Activated naive CD8-positive, alpha-beta T cell treated with anti-CD3 and anti-CD28 coated beads, Interleukin-2, amount 50 U/mL, for 24 hours (primary cell): Measurements from ENCODE around the gene PTPA.
"Not testable (repeated sequence)": the region's sequence is repeated elsewhere in the genome, so short reads cannot be mapped to it uniquely, and the experiment has no call there.

Source experiments
- ATAC-seq: fragments of 150-1000 bp; cut with Tn5 transposase; one replicate; pipeline ENCODE4 v1.10.0; 2021
- DNase-seq: peaks from one replicate; pipeline ENCODE4 v3.0.0; 2021
- H3K27ac Mint-ChIP-seq: one replicate; pipeline ENCODE4 v1.8.0; 2021; ENCODE audit warnings: mild to moderate bottlenecking, mixed read lengths
- H3K27me3 Mint-ChIP-seq: one replicate; pipeline ENCODE4 v1.8.0; 2021; ENCODE audit warnings: mixed read lengths
- H3K36me3 Mint-ChIP-seq: one replicate; pipeline ENCODE4 v1.8.0; 2021; ENCODE audit warnings: low read depth, mixed read lengths
- H3K4me1 Mint-ChIP-seq: one replicate; pipeline ENCODE4 v1.8.0; 2021; ENCODE audit warnings: mixed read lengths
- H3K4me3 Mint-ChIP-seq: one replicate; pipeline ENCODE4 v1.8.0; 2021; ENCODE audit warnings: mild to moderate bottlenecking, moderate library complexity, mixed read lengths
- H3K9me3 Mint-ChIP-seq: one replicate; pipeline ENCODE4 v1.8.0; 2021; ENCODE audit warnings: mixed read lengths

PTPA gene

DNA sequence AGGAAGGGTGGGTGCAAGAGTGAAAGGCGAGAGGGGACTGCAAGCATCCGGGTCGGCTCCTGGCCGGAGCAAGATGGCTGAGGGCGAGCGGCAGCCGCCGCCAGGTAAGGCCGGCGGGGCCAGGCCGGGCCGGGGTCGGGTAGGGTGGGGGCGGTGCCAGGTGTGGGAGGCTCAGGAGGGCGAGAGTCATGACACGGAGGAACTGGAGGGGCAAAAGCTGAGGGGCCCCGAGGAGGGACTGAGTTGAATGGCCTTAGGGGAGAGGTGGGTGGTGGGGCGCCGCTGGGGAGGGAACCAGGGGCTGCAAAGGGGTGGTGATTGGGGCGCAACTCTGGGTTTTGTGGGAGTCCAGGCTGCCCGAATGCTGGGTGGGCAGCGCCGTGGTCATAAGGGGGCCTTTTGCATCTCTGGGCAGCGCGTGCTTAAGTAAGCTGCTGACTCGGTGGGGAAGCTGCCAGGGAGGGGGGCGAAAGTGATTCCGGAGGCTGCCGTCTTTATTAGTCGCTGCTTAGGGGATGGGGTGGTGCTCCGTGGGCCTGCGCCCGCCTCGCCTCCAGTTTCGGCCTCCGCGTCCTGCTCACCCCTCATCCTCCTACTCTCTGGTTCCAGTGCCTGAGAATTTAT, 425 bp downstream of the PTPA start:
- DNase-seq, result peak; percentile 44
- no peaks in the 10 kb centered on the region for H3K27me3 Mint-ChIP-seq
- peak overlapping the region; percentile 89 for H3K4me3 Mint-ChIP-seq
- H3K4me1 Mint-ChIP-seq, result peaks cover 38% of the 10 kb centered on the region
- H3K27ac Mint-ChIP-seq, result peak overlapping the region; percentile 93
- no peaks in the 10 kb centered on the region for H3K9me3 Mint-ChIP-seq
- ATAC-seq, result no peak
- no peaks in the 10 kb centered on the region for H3K36me3 Mint-ChIP-seq

DNA sequence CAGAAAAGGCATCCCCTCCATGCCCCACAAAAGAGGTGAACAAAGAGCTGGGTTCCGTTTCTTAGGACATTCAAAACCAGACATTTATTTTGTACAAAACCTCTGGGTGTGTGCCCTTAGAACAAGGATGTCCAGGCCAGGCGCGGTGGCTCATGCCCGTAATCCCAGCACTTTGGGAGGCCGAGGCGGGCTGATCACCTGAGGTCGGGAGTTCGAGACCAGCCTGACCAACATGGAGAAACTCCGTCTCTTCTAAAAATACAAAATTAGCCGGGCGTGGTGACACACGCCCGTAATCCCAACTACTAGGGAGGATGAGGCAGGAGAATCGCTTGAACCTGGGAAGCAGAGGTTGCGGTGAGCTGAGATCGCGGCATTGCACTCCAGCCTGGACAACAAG, 1.3 kb downstream of the PTPA start:
- Mint-ChIP-seq H3K4me1 (peaks cover 38% of the 10 kb centered on the region), H3K4me3 (peak overlapping the region; percentile 89), H3K27ac (peak overlapping the region; percentile 93)
- H3K9me3 Mint-ChIP-seq, ATAC-seq, H3K36me3 Mint-ChIP-seq, H3K27me3 Mint-ChIP-seq, DNase-seq: not testable (repeated sequence)

DNA sequence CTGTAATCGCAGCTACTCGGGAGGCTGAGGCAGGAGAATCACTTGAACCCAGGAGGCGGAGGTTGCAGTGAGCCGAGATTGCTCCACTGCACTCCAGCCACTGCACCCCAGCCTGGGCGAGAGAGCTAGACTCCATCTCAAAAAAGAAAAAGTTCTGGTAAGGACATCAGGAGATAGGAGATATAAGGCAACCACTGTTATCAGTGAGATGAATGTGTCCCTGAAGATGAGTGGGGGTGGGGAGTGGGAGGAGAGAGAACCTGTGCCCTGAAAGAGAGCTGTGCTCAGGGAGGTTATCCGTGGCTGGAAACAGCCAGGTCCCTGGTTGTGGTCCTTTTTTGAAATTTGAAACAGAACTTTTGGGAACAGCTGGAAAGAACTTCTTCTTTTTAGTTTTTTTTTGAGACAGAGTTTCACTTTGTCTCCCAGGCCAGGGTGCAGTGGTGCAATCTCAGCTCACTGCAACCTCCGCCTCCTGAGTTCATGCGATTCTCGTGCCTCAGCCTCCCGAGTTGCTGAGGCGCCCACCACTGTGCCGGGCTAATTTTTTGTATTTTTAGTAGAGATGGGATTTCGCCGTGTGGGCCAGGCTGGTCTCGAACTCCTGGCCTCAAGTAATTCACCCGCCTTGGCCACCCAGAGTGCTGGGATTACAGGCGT, 2.6 kb downstream of the PTPA start:
- Mint-ChIP-seq H3K27me3 (no peaks in the 10 kb centered on the region), H3K4me1 (peaks cover 38% of the 10 kb centered on the region), H3K4me3 (no peak overlapping the region), H3K36me3 (no peaks in the 10 kb centered on the region), H3K9me3 (no peaks in the 10 kb centered on the region), H3K27ac (no peak overlapping the region)
- ATAC-seq (no peak), DNase-seq (no peak)

DNA sequence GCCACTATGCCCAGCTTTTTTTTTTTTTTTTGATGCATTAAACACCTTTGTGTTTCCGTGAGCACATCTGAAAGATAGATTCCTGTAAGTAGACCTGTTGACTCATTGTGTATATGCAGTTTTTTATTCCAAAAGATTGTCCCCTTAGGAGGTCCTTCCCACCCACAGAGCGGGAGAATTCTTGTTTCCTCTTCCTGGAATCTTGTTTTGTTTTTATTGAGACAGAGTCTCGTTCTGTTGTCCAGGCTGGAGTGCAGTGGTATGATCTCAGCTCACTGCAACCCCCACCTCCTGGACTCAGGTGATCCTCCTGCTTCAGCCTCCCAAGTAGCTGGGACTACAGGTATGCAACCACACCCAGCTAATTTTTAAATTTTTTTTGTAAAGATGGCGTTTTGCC, 7.6 kb downstream of the PTPA start:
- Mint-ChIP-seq H3K36me3 (peaks cover 9% of the 10 kb centered on the region), H3K4me3 (no peak overlapping the region)
- no peak for DNase-seq

DNA sequence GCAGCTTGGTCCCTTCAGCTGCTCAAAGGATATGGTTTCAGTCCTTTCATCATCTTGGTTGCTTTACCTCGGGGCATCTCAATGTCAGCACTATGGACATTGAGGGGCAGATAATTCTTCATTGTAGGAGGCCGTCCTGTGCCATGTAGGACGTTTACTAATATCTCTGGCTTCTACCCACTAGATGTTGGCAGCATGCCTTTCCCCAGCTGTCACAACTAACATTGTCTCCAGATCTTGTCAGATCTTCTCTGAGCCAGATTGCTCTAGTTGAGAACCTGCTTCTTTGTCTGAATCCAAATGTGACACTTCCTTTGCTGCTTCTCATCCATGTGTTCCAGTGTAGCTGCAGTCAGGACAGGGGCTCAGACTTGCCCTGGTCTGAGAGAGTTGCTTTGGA, 10.3 kb downstream of the PTPA start:
- H3K27me3 Mint-ChIP-seq, result no peaks in the 10 kb centered on the region
- no peaks in the 10 kb centered on the region for H3K4me1 Mint-ChIP-seq
- no peaks in the 10 kb centered on the region for H3K9me3 Mint-ChIP-seq
- no peak overlapping the region for H3K4me3 Mint-ChIP-seq
- no peak for DNase-seq
- peaks cover 16% of the 10 kb centered on the region for H3K36me3 Mint-ChIP-seq
- ATAC-seq, result no peak
- H3K27ac Mint-ChIP-seq, result no peak overlapping the region

More for the DNA sequence above, 7.6 kb downstream of the PTPA start:
- Mint-ChIP-seq H3K27ac (no peak overlapping the region), H3K4me1 (peaks cover 12% of the 10 kb centered on the region), H3K27me3 (no peaks in the 10 kb centered on the region), H3K9me3 (no peaks in the 10 kb centered on the region)
- ATAC-seq, result no peak

DNA sequence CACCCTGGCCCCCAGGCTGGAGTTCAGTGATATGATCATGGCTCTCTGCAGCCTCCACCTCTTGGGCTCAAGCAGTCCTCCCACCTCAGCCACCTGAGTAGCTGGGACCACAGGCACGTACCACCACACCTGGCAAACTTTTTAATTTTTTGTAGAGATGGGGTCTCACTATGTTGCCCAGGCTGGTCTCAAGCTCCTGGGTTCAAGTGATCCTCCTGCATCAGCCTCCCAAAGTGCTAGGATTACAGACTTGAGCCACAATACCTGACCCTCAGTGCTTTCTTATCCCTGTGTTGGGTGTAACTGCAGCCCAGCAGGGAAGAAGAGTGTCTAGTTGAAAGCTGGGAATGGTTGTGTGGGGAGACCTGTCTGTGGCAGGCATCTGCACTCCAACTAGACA, 10.9 kb downstream of the PTPA start:
- Mint-ChIP-seq H3K4me3 (no peak overlapping the region), H3K4me1 (no peaks in the 10 kb centered on the region), H3K9me3 (no peaks in the 10 kb centered on the region), H3K36me3 (peaks cover 16% of the 10 kb centered on the region), H3K27me3 (no peaks in the 10 kb centered on the region), H3K27ac (no peak overlapping the region)
- DNase-seq, result no peak
- ATAC-seq, result no peak

DNA sequence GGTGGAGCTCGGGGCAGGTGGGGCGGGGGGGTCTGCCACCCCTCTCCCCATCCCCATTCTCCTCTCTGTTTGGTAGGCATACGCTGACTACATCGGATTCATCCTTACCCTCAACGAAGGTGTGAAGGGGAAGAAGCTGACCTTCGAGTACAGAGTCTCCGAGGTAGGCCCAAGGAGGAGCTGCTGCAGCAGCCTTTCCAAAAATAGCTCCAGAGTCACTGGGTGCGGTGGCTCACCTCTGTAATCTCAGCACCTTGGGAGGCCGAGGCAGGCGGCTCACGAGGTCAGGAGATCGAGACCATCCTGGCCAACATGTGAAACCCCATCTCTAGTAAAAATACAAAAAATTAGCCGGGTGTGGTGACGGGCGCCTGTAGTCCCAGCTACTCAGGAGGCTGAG, 11.8 kb downstream of the PTPA start:
- not testable (repeated sequence) for H3K4me3 Mint-ChIP-seq, H3K27me3 Mint-ChIP-seq, H3K27ac Mint-ChIP-seq, ATAC-seq, H3K9me3 Mint-ChIP-seq, H3K4me1 Mint-ChIP-seq, DNase-seq
- H3K36me3 Mint-ChIP-seq, result peaks cover 19% of the 10 kb centered on the region

DNA sequence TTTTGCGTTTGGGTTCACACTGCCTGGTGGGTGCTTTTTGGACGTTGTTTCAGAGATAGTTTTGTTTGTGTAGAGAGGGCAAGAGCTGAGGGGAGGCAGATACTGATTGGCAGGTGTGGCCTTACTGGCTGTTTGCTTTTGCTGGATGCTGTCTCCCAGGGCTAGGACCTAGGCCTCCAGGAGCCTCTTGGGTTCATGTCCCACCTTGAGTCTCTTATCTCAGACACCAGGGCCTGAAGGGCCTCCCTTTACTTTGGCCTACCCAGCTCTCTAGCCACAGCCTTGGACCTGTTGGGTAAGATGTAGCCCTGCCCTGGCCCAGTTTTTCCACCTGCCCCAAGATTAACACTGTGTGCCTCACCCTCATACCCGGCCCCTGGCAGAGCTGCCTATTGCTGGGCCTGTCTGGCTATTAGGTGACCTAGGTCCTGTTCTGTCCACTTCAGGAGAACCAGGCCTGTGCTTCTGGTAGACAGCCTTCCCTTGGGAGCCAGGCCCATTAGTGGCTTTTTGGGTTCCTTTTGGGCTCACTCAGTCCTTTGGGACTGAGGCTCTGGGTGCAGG, 13.4 kb downstream of the PTPA start:
- no peak for ATAC-seq
- Mint-ChIP-seq H3K27ac (no peak overlapping the region), H3K4me1 (no peaks in the 10 kb centered on the region), H3K9me3 (no peaks in the 10 kb centered on the region), H3K4me3 (no peak overlapping the region), H3K36me3 (peaks cover 23% of the 10 kb centered on the region), H3K27me3 (no peaks in the 10 kb centered on the region)
- no peak for DNase-seq

DNA sequence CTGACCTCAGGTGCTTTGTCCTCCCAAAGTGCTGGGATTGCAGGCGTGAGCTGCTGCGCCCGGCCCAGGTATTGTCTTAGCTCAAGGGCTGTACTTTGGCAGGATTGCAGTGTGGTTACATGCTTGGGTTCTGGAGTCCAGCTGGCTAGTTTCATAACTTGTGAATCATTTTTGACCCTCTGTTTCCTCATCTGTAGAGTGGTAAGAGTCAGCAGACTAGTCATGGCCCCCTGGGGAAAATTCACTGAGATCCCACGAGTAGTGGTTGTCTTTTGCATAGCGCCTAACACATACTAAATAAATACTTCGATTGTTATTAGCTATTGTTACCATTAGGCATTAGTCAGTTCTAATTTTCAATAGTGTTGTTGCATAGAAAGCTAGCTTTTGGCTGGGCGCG, 14.3 kb downstream of the PTPA start:
- H3K27ac Mint-ChIP-seq, result no peak overlapping the region
- no peaks in the 10 kb centered on the region for H3K9me3 Mint-ChIP-seq
- H3K4me3 Mint-ChIP-seq, result no peak overlapping the region
- H3K27me3 Mint-ChIP-seq, result no peaks in the 10 kb centered on the region
- no peak for ATAC-seq
- H3K36me3 Mint-ChIP-seq, result peaks cover 25% of the 10 kb centered on the region
- no peaks in the 10 kb centered on the region for H3K4me1 Mint-ChIP-seq
- no peak for DNase-seq

DNA sequence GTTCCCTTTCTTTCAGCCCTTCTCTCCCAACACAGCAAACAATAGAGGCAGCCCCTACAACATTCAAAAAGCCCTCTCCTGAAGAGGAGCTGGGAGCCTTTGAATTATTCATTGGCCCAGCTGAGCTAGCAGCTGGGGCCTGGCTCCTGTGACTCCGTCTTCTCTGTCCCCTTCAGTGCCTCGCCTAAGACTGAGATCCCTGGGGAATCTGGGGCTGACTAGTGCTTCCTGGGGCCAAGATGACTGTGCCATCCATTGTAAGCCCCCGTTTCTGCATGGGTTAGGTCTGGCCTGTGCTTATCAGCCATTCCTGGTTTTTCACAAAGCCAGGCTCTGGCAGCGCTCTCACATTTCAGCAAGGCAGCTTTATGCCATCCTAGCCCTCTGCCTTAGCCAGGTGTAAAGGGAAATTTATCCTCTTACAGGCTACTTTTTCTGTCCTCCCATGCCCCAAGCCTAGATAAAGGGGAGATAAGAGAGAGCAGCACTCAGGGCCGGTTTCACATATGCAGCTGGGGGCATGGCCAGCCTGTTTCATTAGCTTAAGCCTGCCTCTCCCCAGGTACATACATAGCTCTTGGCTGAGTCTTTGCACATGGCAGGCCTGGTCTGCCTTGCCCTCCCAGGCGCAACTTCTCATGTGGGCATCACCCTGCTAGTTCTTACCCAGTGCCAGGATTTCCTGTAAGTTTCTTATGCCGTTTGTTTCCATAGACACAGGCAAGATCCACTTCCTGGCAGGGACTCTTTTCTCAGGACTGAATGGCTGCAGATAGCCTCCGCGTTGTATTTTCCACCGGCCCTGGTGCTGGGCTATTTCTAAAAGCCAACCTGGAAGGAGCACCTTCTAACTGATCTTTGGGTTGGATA, 15.8 kb downstream of the PTPA start:
- H3K4me3 Mint-ChIP-seq, result no peak overlapping the region
- ATAC-seq, result no peak
- no peak overlapping the region for H3K27ac Mint-ChIP-seq
- no peaks in the 10 kb centered on the region for H3K9me3 Mint-ChIP-seq
- H3K36me3 Mint-ChIP-seq, result peaks cover 26% of the 10 kb centered on the region
- H3K27me3 Mint-ChIP-seq, result no peaks in the 10 kb centered on the region
- no peak for DNase-seq
- peaks cover 5% of the 10 kb centered on the region for H3K4me1 Mint-ChIP-seq

DNA sequence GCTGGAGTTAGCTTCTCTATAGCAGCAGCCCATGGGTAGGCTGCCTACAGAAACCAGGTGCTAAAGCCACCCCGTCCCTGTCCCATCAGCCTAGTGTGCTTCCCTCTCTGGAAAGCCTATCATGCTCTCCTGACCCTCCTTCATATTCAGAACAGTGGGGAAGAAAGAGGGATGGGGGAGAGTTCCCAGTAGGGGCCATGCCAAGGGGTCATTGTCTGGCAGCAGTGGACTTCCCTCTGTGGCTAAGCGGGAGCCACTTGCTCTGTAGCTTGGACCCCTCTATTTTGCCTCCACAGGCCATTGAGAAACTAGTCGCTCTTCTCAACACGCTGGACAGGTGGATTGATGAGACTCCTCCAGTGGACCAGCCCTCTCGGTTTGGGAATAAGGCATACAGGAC, 17.5 kb downstream of the PTPA start:
- DNase-seq (no peak), ATAC-seq (no peak)
- H3K27me3 Mint-ChIP-seq, result no peaks in the 10 kb centered on the region
- H3K4me3 Mint-ChIP-seq, result no peak overlapping the region
- H3K27ac Mint-ChIP-seq, result no peak overlapping the region
- H3K9me3 Mint-ChIP-seq, result no peaks in the 10 kb centered on the region
- peaks cover 6% of the 10 kb centered on the region for H3K4me1 Mint-ChIP-seq
- peaks cover 24% of the 10 kb centered on the region for H3K36me3 Mint-ChIP-seq

DNA sequence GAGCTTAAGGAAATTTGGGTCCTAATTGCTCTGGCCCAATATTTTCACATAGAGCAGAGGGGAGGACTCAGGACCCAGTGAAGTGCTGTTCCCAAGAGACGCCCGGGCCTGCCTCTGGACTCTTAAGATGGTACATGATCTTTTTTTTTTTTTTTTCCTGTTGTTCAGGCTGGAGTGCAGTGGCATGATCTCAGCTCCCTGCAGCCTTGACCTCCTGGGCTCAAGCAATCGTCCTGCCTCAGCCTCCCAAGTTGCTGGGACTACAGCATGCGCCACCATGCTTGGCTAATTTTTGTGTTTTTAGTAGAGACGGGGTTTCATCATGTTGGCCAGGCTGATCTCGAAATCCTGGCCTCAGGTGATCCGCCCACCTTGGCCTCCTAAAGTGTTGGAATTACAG, 19.1 kb downstream of the PTPA start:
- not testable (repeated sequence) for H3K4me1 Mint-ChIP-seq, H3K27ac Mint-ChIP-seq, DNase-seq, H3K4me3 Mint-ChIP-seq, ATAC-seq, H3K27me3 Mint-ChIP-seq, H3K9me3 Mint-ChIP-seq
- peaks cover 22% of the 10 kb centered on the region for H3K36me3 Mint-ChIP-seq

DNA sequence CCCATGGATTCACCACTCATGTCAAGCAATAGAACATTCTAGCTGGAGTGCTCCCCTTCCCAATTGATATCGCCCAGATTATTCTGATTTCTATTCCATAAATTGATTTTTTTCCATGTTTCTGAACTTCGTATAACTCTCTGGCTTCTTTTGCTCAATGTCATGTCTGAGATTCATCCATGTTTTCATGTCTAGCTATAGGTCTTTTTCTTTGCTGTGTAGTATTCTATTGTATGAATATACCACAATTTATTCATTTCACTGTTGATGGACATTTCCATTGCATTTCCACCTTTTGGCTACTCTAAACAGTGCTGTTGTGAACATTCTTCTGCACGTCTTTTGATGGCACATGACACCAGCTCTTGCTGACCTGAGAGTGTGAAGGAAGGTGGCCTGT, 19.6 kb downstream of the PTPA start:
- ATAC-seq (no peak), DNase-seq (no peak)
- Mint-ChIP-seq H3K36me3 (peaks cover 24% of the 10 kb centered on the region), H3K4me3 (no peak overlapping the region), H3K27ac (no peak overlapping the region), H3K27me3 (no peaks in the 10 kb centered on the region), H3K4me1 (peaks cover 6% of the 10 kb centered on the region), H3K9me3 (no peaks in the 10 kb centered on the region)

DNA sequence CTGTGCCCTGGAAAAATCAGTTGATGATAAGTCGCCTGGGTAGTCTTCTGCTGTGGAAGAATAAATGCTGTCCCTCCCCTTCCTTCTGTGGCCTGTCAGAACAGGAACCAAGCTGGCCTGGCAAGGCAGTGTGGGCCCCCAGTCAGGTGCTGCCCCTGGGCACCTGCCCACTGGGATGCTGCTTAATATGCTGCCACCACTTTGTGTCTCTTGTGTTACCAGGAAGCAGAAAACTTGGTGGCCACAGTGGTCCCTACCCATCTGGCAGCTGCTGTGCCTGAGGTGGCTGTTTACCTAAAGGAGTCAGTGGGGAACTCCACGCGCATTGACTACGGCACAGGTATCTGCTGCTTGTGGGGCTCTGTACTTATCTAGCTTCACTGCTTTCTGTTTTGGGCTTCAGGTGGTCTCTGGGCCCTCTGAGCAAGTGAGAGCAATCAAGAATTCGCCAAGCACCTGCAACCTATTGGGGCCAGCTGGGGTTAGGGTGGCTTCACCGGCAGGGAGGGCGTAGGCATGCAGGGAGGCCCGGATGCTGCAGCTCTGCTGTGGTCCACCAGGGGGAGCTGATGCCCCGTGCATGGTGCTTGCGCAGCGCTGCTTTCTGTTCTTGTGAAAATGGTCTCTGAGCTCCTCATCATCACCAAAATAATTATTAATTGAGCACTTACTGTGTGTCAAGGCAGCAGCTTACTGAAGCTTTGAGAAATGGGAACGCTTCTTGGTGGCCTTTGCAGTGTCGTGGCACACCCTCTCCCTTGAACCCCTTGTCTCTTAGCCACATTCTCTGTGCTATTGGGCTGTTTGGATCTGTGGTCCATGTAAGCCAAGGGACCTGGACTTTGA, 20.3 kb downstream of the PTPA start:
- peaks cover 22% of the 10 kb centered on the region for H3K36me3 Mint-ChIP-seq
- ATAC-seq (peak; percentile 97), DNase-seq (peak; percentile 89)
- H3K27ac Mint-ChIP-seq, result no peak overlapping the region
- H3K4me3 Mint-ChIP-seq, result no peak overlapping the region
- H3K27me3 Mint-ChIP-seq, result no peaks in the 10 kb centered on the region
- no peaks in the 10 kb centered on the region for H3K9me3 Mint-ChIP-seq
- H3K4me1 Mint-ChIP-seq, result peaks cover 6% of the 10 kb centered on the region
